Raji (cell line): Measurements from ENCODE around the gene CKLF.

Experiments used
- POLR2A ChIP-seq: IDR thresholded peaks from 2 replicates; pipeline ENCODE4 v1.6.1; 2011; ENCODE audit warnings: low read depth, low read length, control low read depth; ENCODE audit not compliant: insufficient read depth

Gene CKLF

GRCh38 chr16:66548868-66549267, 3.5 kb upstream of the CKLF start:
- no peak for TF ChIP-seq POLR2A

- TF ChIP-seq POLR2A = no peak
These were observed 2.9 kb upstream of the CKLF start, which contains the start of gene TK2 for GRCh38 chr16:66549284-66550131. TSS of gene TK2 (minus strand) at chr16:66550122. CDS start at chr16:66550061, 61 bp downstream.

- peak; percentile 54; the same call in 1 of the 2 replicates for TF ChIP-seq POLR2A
These were observed 1.0 kb upstream of the CKLF start for GRCh38 chr16:66551348-66551759.

GRCh38 chr16:66551788-66552285, 539 bp upstream of the CKLF start:
- no peak for TF ChIP-seq POLR2A

- no peak for TF ChIP-seq POLR2A
These were observed 847 bp downstream of the CKLF start for GRCh38 chr16:66553223-66553622.

GRCh38 chr16:66554021-66554420, 1.6 kb downstream of the CKLF start:
- no peak for TF ChIP-seq POLR2A

GRCh38 chr16:66554495-66554894, 2.1 kb downstream of the CKLF start:
- TF ChIP-seq POLR2A = no peak

- TF ChIP-seq POLR2A = no peak
These were observed 7.7 kb downstream of the CKLF start for GRCh38 chr16:66560107-66560506.

- no peak for TF ChIP-seq POLR2A
These were observed 9.2 kb downstream of the CKLF start for GRCh38 chr16:66561381-66562080.

- no peak for TF ChIP-seq POLR2A
These were observed 10.0 kb downstream of the CKLF start for GRCh38 chr16:66562409-66562808.

- no peak for TF ChIP-seq POLR2A
These were observed 10.6 kb downstream of the CKLF start for GRCh38 chr16:66562986-66563385.

- TF ChIP-seq POLR2A = no peak
These were observed 11.4 kb downstream of the CKLF start for GRCh38 chr16:66563574-66564334.

- TF ChIP-seq POLR2A = no peak
These were observed 13.9 kb downstream of the CKLF start, which contains the start of gene CMTM1 for GRCh38 chr16:66566051-66566901. TSS of gene CMTM1 (plus strand) at chr16:66566439. CDS start at chr16:66566514, 75 bp downstream.

- no peak for TF ChIP-seq POLR2A
These were observed 16.0 kb downstream of the CKLF start for GRCh38 chr16:66568355-66568754.
